ENCODE results near the gene HPGDS.
"Not testable (repeated sequence)": the region's sequence is repeated elsewhere in the genome, so short reads cannot be mapped to it uniquely, and the experiment has no call there.

Gene HPGDS

GRCh38 chr4:94332983-94333590 lies 9.5 kb downstream of the HPGDS start:
- H3K9ac ChIP-seq (ENCODE audit: insufficient read length), result no peak overlapping the region
- DNase-seq (ENCODE audit: low read depth, low spot score), result no peak
- no peaks in the 10 kb centered on the region for H3K36me3 ChIP-seq (ENCODE audit: insufficient read depth, low read length)
- H3K9me3 ChIP-seq (ENCODE audit: low read depth, low read length), result no peaks in the 10 kb centered on the region
- no peak overlapping the region for H3K4me3 ChIP-seq
- H3K27ac ChIP-seq, result no peak overlapping the region
- no peak for TF ChIP-seq FOXP2 (optimal IDR thresholded peaks at IDR 0.05; ENCODE audit: control extremely low read depth, extremely low read length, insufficient read depth)

GRCh38 chr4:94329933-94330332 lies 12.7 kb downstream of the HPGDS start:
- Histone ChIP-seq H3K27ac (no peak overlapping the region), H3K9ac (ENCODE audit: insufficient read length) (no peak overlapping the region), H3K9me3 (ENCODE audit: low read depth, low read length) (0 out of 2 replicates have a peak, but pooled peaks cover 5% of the 10 kb centered on the region), H3K4me3 (no peak overlapping the region), H3K36me3 (ENCODE audit: insufficient read depth, low read length) (no peaks in the 10 kb centered on the region)
- TF ChIP-seq POLR2AphosphoS5 (IDR thresholded peaks at IDR 0.05; ENCODE audit: borderline replicate concordance, low read depth, low read length), result no peak
- no peak for TF ChIP-seq FOXP2 (optimal IDR thresholded peaks at IDR 0.05; ENCODE audit: control extremely low read depth, extremely low read length, insufficient read depth)
- no peak for TF ChIP-seq EZH2 (IDR thresholded peaks at IDR 0.05)
- DNase-seq (ENCODE audit: low read depth, low spot score), result no peak

- H3K9me3 ChIP-seq (ENCODE audit: low read depth, low read length), result 0 out of 2 replicates have a peak, but pooled peaks cover 5% of the 10 kb centered on the region
- no peak overlapping the region for H3K9ac ChIP-seq (ENCODE audit: insufficient read length)
- no peak overlapping the region for H3K27ac ChIP-seq
- no peak for TF ChIP-seq FOXP2 (optimal IDR thresholded peaks at IDR 0.05; ENCODE audit: control extremely low read depth, extremely low read length, insufficient read depth)
- TF ChIP-seq POLR2AphosphoS5 (IDR thresholded peaks at IDR 0.05; ENCODE audit: borderline replicate concordance, low read depth, low read length), result no peak
- TF ChIP-seq EZH2 (IDR thresholded peaks at IDR 0.05), result no peak
- DNase-seq (ENCODE audit: low read depth, low spot score), result no peak
- no peaks in the 10 kb centered on the region for H3K36me3 ChIP-seq (ENCODE audit: insufficient read depth, low read length)
- no peak overlapping the region for H3K4me3 ChIP-seq
These were observed 16.8 kb downstream of the HPGDS start for GRCh38 chr4:94325835-94326234.

- DNase-seq (ENCODE audit: low read depth, low spot score), result not testable (repeated sequence)
These were observed 22.7 kb downstream of the HPGDS start for GRCh38 chr4:94319927-94320326.

GRCh38 chr4:94307231-94307871 lies 35.3 kb downstream of the HPGDS start:
- no peaks in the 10 kb centered on the region for H3K9me3 ChIP-seq (ENCODE audit: low read depth, low read length)
- no peak overlapping the region for H3K27ac ChIP-seq
- no peaks in the 10 kb centered on the region for H3K36me3 ChIP-seq (ENCODE audit: insufficient read depth, low read length)
- H3K9ac ChIP-seq (ENCODE audit: insufficient read length), result no peak overlapping the region
- H3K4me3 ChIP-seq, result no peak overlapping the region
- DNase-seq (ENCODE audit: low read depth, low spot score), result no peak
- TF ChIP-seq FOXP2 (optimal IDR thresholded peaks at IDR 0.05; ENCODE audit: control extremely low read depth, extremely low read length, insufficient read depth), result no peak

More at GRCh38 chr4:94319927-94320326, 22.7 kb downstream of the HPGDS start:
- H3K27ac ChIP-seq; H3K9me3 ChIP-seq (ENCODE audit: low read depth, low read length); H3K4me3 ChIP-seq; H3K36me3 ChIP-seq (ENCODE audit: insufficient read depth, low read length); H3K9ac ChIP-seq (ENCODE audit: insufficient read length): not testable (repeated sequence)

GRCh38 chr4:94306713-94307112 lies 35.9 kb downstream of the HPGDS start:
- no peak overlapping the region for H3K4me3 ChIP-seq
- no peak overlapping the region for H3K27ac ChIP-seq
- no peak for TF ChIP-seq POLR2AphosphoS5 (IDR thresholded peaks at IDR 0.05; ENCODE audit: borderline replicate concordance, low read depth, low read length)
- no peak for TF ChIP-seq EZH2 (IDR thresholded peaks at IDR 0.05)
- TF ChIP-seq FOXP2 (optimal IDR thresholded peaks at IDR 0.05; ENCODE audit: control extremely low read depth, extremely low read length, insufficient read depth), result no peak
- no peaks in the 10 kb centered on the region for H3K9me3 ChIP-seq (ENCODE audit: low read depth, low read length)
- H3K9ac ChIP-seq (ENCODE audit: insufficient read length), result no peak overlapping the region
- no peak for DNase-seq (ENCODE audit: low read depth, low spot score)
- no peaks in the 10 kb centered on the region for H3K36me3 ChIP-seq (ENCODE audit: insufficient read depth, low read length)

- H3K4me3 ChIP-seq, result no peak overlapping the region
- H3K9ac ChIP-seq (ENCODE audit: insufficient read length), result no peak overlapping the region
- H3K36me3 ChIP-seq (ENCODE audit: insufficient read depth, low read length), result no peaks in the 10 kb centered on the region
- H3K27ac ChIP-seq, result no peak overlapping the region
- peak; percentile 20 for DNase-seq (ENCODE audit: low read depth, low spot score)
- no peaks in the 10 kb centered on the region for H3K9me3 ChIP-seq (ENCODE audit: low read depth, low read length)
- TF ChIP-seq FOXP2 (optimal IDR thresholded peaks at IDR 0.05; ENCODE audit: control extremely low read depth, extremely low read length, insufficient read depth) (peak; percentile 18), EZH2 (IDR thresholded peaks at IDR 0.05) (no peak)
These were observed 37.0 kb downstream of the HPGDS start for GRCh38 chr4:94305466-94306225.

- no peak overlapping the region for H3K9ac ChIP-seq (ENCODE audit: insufficient read length)
- peak; percentile 22 for DNase-seq (ENCODE audit: low read depth, low spot score)
- H3K4me3 ChIP-seq, result no peak overlapping the region
- no peaks in the 10 kb centered on the region for H3K9me3 ChIP-seq (ENCODE audit: low read depth, low read length)
- H3K27ac ChIP-seq, result no peak overlapping the region
- TF ChIP-seq POLR2AphosphoS5 (IDR thresholded peaks at IDR 0.05; ENCODE audit: borderline replicate concordance, low read depth, low read length) (no peak), EZH2 (IDR thresholded peaks at IDR 0.05) (no peak), FOXP2 (optimal IDR thresholded peaks at IDR 0.05; ENCODE audit: control extremely low read depth, extremely low read length, insufficient read depth) (no peak)
- H3K36me3 ChIP-seq (ENCODE audit: insufficient read depth, low read length), result no peaks in the 10 kb centered on the region
These were observed 38.2 kb downstream of the HPGDS start for GRCh38 chr4:94304365-94304971.
